Hepatocyte (in vitro differentiated cells): ENCODE results near the gene KPNB1.

Experiments used
- CTCF ChIP-seq: fragments of 200-600 bp; sonication (generic); IDR thresholded peaks from 2 replicates; pipeline ENCODE4 v1.5.1; 2016; ENCODE audit warnings: antibody characterized with exemption, mild to moderate bottlenecking; ENCODE audit not compliant: poor library complexity
- EZH2phosphoT487 ChIP-seq: fragments of 200-600 bp; sonication (generic); IDR thresholded peaks from one replicate; pipeline ENCODE4 v1.6.1; 2018; ENCODE audit warnings: antibody characterized with exemption, mild to moderate bottlenecking, low read depth, moderate library complexity; ENCODE audit not compliant: unreplicated experiment, severe bottlenecking

GRCh38 chr17:47660064-47660492 lies 10.4 kb downstream of the KPNB1 start:
- TF ChIP-seq EZH2phosphoT487 (no peak), CTCF (no peak)
